Stimulated activated CD8-positive, alpha-beta memory T cell treated with anti-CD3 and anti-CD28 coated beads, Interleukin-2, amount 100 ng/mL, for 48 hours (primary cell): ENCODE results near the gene APP.
"Not testable (repeated sequence)": the region's sequence is repeated elsewhere in the genome, so short reads cannot be mapped to it uniquely, and the experiment has no call there.

Experiments used
- DNase-seq, 2 donors: peaks; one replicate each; pipeline ENCODE4 v3.0.0-alpha.2; 2020; ENCODE audit warnings: low read depth in 2 of 2

The APP gene

DNA sequence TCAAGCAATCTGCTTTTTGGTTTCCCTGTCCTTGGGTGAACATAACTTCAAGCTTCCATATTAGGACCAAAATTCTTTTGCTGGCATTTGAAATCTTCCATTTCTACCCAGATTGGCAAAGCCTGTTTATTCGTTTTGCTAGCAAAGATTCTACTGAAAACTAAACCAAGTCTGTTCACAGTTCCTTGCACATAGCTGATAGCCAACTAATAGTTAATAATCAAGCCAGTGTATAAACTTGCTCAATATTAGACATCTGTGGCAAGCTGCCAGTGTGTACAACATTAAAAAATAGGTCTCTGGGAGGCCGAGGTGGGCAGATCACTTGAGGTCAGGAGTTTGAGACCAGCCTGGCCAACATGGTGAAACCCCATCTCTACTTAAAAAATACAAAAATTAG, 6.3 kb downstream of the APP start:
- DNase-seq: no peak

DNA sequence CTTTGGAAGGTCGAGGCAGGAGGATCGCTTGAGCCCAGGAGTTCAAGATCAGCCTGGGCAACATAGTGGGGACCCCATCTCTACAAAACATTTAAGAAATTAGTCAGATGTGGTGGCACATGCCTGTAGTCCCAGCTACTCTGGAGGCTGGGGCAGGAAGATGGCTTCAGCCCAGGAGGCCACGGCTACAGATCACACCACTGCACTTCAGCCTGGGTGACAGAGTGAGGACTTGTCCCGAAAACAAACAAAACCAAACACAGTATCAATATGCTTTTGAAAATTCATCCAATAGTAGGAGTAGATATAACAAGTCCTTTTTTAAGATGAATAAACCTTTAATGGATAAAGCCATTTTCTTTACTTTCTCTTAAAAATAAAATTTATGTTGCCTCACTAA, 8.5 kb downstream of the APP start:
- no peak for DNase-seq

DNA sequence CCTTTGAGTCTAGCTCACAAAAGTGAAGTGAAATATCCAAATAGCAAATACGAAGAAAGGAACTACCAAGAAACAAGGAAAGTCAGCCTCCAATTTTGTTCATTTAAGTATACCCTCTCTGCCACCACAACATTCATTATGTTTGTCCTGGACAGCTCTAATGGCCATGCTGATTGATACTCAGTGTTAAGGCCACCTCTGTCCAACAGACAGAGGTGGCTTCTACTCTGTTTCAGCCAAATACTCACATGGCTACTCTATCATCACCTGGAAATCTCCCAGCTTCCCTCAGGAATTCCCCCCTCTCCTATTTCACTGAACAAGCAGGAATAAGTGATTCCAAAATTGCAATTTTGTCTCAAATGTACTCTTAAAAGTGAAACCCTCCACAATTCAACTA, 10.7 kb downstream of the APP start:
- no peak for DNase-seq

DNA sequence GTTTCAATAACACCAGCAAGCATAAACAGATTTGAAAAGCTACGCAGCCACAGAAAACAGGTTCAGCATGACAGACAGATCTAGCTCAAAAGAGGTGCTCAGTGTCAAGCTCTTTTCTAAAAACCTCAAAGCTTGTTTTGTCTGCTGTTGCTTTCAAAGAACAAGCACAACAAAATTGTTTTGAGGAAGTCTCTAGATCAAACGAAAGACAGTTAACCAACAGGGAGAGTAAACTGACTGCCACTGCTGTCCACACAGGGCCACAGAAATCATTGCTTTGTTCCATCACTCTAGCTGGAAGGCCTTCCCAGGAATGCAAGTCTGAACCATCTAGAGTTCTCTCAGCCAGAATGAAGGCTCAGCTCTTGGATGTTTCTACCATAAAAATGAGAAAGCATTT, 12.8 kb downstream of the APP start:
- DNase-seq: no peak

DNA sequence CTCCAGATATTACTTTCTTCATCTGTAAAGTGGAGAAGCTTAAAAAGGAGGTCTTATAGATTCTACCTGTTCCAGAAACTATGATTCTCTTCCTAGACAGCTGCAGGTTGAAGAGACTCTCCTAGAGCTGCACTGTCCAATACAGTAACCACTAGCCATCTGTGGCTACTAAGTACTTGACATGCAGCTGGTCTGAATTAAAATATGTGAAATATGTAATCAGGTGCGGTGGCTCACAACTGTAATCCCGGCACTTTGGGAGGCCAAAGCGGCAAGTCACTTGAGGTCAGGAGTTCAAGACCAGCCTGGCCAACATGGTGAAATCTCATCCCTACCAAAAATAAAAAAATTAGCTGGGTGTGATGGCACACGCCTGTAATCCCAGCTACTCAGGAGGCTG, 15.8 kb downstream of the APP start:
- no peak for DNase-seq

DNA sequence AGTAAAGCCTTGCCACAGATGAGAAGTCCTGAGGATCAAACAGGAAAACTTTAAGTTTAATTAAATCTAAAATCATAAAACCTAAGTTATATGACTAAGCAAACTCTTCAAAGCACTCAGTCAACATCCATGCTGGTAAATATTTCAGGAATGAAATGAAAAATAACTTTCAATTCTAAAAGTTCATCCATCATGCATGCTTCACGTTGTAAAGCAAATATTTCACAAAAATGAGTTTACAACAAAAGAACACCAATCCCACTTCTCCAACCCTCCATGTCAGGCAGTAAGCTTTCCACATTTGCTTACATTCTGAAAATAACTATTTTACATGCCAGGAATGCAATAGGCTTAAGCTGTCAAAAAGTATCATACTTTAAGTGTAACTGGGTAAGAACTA, 16.8 kb downstream of the APP start:
- DNase-seq: no peak

DNA sequence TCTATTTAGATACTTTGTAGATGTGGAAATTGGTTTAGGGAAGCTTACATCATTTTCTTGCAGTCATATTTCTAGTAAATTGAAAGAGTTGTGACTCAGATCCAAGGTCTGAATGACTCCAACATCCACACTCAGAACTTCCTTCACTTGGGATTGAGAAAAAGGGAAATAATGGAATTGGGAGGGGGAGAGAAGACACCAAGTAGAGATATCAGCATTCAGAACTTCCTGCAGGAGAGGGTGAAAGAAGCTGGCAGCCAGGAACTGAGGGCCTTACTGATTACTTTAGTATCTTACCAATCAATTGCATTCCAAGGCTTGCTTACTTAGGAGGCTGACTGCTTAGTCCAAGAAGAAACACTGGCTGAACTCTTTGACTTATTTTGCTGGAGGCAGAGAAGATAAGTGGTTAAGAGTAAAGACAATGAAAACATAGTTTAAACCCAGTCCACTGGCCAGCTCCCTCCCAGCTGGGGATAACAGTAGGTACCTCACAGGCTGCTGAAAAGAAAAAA, 21.7 kb downstream of the APP start:
- no peak for DNase-seq

DNA sequence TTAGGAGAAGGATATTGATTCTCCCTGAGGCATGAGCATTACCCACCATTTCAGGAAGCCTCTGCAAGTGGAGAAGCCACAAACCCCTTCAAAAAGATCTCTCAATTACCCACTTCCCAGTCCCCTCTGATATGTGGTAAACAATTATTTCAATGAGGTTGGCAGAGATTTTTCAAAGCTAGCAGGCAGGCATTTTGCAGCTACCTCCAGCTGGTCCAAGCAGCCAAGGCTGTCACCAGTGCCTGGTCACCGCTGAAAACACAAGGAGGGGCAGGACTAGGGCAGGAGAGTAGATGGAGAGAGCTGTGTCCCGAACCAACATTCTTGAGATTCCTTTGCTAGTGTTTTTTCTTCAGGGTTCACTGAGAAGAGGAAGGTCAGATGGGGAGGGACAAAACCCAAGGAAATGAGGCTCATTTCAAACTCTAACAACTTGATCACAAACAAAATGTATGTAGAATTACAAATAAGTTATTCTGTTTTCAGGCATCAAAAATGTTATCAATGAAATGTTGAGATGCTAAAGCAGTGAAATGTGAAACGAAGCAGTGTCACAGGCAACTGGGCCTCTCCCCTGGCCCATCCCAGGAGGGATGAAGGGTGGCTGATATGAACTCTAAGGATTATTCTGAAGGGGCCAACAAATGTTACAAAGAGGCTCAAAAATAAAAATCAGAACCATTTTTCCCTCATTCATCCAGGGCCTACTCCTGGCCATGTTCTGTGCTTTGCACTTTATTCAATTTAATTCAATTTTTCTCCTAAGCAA, 22.3 kb downstream of the APP start:
- DNase-seq: no peak

DNA sequence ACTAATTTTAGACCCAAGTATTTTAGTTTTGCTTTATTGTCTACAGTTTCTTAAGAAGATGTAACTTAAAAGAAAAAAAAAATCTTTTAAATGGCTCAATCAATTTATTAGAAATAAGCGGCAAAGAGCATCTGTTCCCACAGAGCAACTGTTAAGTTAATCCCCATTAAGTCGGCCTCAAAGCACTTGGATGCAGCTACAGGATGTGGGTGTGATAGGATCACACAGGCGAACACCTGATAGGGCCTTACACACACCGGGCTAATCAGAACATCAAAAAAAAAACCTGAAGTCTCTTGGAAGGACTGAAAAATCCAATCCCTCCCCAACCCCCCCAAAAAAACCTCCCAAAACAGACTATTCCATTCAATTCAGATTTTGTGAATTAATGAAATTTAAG, 23.0 kb downstream of the APP start:
- DNase-seq: no peak

DNA sequence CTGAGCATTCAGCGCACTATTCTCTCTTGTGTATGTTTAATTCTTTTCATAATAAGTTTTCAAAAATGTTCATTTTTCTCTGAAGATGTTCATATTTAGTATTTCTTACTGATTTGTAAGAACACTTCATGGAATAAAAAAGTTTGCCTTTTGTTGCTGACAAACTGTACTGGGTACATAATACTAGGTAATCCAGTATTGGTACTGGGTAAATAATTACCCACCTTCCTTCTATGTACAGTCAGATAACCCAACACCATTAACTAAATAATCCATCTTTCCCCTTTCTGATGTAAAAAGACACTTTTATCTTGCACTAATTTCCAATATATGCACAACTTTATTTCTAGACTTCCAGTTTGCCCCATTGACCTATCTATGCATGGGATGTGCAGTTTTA, 23.9 kb downstream of the APP start:
- DNase-seq: no peak

DNA sequence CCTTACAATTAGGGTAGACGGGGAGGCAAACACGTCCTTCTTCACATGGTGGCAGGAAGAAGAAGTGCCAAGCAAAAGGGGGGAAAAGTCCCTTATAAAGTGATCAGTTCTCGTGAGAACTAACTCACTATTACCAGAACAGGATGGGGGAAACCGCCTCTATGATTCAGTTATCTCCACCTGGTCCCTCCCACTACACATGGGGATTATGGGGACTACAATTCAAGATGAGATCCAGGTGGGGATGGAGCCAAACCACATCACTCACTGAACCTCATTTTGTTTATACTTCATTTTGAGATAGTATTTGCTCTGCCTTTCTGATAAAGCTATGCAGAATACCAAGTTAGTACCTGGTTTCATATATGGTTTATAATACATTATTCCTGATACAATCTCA, 26.5 kb downstream of the APP start:
- no peak for DNase-seq

DNA sequence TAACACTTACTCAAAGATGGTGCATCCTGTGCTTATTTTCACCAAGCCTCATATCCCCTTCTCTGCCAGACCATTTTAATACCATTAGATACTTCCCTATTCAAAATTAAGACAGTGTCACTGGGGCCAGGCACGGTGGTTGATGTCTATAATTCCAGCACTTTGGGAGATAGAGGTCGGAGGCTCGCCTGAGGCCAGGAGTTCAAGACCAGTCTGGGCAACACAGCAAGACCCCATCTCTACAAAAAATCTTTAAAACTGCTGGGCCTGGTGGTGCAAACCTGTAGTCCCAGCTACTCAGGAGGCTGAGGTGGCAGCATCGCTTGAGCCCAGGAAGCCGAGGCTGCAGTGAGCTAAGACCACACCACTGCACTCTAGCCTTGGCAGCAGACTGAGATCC, 28.2 kb downstream of the APP start:
- no peak for DNase-seq

DNA sequence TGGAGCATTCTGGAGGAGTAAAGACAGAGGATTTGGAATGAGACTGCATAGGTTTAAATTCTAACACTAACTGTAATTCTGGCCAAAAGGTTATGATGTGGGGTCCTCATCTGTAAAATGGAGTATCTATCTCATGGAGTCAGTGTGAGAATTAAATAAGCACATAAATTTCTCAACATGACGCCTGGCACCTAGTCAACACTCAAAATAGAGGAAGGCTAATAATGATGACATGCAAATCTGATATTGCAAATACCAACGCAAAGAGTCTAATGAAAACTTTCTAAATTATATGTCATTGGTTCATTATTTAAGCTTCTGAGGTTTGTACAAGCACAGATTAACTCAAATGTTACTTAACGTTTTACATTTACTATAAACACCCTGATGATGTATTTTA, 29.6 kb downstream of the APP start:
- no peak for DNase-seq

DNA sequence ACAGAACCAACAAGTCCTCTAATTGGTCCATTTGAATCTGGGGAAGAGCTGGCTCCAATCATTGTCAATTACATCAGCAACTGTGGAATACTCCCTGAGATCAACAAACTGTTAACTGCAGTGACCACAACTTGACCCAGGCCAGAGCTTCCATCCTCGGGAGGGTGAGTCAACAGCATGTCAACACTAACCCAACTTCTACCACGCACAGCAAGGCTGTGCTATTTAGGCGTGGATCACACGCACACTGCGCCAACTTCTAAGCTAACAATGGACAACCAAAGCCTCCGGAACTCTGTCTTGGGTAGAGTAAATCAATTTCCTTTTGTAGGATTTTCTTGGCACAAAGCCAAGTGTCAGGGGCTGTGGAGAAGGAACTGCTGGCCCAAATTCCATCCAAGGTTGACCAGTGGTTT, 30.4 kb downstream of the APP start:
- no peak for DNase-seq

DNA sequence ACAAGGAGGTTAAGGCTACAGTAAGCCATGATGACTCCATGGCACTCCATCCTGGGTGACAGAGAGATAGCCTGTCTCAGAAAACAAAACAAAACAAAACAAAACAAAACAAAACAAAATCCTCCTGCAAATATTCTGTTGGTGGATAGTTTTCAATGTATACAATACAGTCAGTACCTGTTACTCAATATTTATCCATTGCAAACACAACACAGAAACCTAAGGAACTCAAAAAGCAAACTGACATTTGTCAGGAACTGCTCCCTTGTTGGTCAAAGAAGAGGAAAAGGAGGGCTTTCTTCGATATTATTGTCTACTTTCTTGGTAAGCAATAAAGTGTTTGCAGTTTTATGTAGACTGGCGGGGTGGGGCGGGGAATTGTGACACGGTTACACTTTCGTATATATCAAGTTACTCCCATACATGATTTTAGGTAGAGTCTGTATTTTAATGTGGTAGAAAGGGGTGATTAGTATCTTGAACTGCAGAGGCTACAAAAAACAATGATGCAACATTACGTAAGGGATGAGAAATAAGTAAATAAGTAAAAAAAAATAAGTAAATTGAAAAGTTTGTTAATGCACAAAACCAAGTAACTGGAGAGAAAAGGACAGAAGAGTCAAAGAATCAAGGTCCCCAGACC, 31.8 kb downstream of the APP start:
- no peak for DNase-seq

DNA sequence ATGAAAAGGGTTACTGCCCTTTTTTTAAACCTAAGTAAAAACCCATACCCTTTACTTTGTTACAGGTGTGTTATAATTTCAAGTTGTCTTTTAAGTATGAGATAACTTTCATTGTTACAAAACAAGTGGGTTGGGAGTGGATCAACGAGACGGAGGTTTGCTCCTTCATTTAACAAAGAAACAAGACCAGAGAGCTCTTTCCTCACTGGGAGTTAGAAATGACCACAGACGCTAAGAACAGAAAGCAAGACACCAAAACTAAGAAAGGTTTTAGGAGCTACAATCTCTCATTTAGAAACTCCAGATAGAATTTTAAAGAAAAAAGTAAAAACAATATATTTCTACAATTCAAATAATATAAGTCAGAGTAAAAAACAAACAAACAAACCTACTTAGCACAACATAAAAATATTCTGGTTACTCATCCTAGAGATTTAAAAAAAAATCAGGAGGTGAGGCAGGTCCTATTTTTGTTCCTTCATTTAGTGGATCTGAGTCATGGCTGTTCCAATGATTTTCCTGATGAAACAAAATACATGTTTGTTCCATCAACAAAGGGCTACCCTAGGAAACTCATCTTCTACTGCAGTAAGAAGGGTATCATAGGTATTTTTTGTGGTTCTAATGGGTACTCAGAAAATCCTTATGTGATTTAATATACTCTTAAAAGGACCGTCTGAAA, 33.0 kb downstream of the APP start:
- no peak for DNase-seq

DNA sequence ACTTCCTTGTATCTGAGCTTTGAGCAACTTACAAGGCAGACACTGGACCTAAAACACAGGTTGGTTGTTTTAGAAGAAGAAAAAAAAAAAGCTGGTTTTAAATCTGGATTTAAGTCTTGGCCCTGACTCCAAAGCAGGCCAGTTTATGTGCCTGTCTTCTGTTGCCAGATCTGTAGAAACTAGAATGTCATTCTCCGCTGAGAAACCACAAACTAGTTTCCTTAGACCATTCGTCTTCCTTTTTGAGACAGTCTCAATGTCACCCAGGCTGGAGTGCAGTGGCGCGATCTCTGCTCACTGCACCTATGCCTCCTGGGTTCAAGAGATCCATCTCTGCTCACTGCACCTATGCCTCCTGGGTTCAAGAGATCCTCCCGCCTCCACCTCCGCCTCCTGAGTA, 33.9 kb downstream of the APP start:
- DNase-seq: no peak

DNA sequence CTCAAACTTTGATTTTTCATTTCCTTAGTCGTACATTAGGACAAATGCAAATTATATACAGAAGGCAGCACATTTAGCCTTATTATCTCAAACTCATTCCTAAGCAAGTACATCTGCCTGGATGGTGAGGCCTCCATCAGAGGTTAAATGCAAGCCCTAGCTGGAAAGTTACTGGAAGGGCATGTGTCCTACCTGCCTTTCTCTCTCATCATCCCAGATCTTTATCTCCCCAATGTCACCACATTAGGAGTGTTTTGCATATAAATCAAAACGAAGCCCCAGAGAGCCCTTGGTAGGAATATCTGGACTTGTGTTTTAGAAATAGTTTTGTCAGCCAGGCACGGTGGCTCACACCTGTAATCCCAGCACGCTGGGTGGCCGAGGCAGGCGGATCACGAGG, 35.0 kb downstream of the APP start:
- no peak for DNase-seq

DNA sequence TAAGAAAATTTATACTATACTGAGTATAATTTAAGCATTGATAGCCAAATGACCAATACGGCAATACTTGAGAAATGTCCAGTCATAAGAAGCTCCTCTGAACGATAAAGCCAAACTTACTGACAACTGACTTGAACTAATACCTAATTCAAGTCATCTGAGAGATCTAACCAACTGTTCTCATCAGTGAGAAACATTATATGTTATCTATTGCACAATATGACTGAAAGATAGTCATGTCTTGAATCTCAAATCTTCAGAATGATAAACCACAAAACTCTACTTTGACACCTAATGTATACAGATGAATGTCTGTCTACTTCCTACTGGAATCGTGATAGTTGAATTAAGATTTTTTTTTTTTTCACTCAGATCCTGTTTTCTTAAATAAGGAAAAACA, 39.0 kb downstream of the APP start:
- no peak for DNase-seq

DNA sequence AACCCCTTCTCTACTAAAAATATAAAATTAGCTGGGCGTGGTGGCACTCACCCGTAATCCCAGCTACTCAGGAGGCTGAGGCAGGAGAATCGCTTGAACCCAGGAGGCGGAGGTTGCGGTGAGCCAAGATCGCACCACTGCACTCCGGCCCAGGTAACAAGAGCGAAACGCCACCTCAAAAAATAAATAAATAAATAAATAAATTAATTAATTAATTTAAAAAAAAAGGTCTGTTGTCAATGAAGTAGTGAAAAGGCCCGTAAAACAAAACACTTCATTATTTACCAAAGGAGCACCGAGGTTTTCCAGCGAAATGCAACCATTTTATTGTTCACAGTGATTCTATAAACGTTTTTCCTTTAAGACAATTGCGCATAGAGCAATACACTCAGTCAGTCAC, 39.5 kb downstream of the APP start:
- DNase-seq: not testable (repeated sequence)

DNA sequence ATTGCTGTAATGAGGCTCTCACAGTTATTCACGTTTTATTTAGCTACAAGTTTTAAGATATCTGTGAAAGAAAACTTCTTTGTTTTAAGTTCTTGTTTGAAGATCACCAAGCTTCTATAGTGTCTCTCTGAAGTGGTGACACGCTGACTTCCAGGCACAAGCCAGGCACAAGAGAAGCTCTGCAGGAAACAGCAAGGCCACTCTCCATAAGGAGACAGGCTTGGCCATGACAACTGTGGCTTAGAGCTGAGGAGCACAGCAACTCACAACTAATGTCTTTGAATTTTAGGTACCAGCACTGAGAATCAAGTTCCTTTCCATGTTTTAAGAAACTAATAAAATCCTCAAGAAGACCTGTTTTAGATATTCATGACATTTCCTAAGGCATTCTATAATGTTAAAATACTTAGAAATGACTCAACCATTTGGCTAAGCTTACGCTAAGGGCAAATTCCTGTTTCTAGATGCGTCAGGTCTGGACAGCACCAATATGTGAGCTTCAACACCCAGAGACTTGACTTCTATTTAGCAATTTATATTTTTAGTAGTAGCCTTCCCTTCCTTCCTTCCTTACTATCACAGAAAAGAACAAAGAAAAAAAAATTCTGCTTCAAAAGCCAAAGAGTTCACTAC, 40.2 kb downstream of the APP start:
- no peak for DNase-seq

DNA sequence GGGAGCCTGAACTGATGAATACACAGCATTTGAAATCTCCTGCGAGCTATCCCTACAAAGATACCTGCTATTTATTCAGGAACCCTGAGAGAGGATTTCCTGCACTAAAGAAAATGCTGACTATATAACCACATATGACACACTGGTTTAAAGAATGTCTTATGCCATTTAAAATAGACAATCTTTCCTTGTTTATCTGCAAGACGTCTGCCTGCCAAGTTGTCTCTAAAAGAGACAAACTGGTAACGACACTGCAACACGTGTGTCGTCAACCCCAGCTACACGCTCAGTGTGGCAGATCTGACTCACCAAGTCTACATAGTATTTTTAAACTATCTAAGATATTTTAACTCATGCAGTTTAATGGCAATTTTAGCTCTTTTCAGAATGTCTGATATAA, 42.7 kb downstream of the APP start:
- DNase-seq: no peak
